Measurements from ENCODE around the gene MGARP.

Gene MGARP

DNA sequence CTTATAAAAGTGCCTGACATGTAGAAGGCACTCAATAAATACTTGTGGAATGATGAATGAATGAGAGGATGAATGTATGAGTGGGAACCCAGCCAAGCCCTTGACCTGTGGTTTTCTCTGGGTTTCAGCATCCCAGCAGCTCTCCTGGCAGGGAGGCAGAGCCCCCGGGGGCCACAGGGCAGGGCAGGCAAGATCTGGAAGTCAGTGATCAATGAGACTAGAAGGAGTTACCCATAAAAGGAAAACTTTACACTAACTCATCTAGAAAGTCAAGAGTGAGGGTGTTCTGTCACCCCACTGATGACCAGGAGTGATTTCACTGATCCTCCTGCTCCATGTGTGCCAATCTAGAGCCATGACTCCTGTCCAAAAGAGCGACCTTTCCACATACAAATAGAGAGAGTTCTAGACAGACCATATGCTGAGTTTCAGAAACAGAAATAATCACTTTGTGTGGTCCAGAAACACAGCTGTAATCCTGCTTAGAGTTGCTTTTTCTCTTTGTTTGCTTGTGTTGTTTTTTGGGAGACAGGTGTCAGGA is 37.4 kb downstream of the MGARP start:
- Mint-ChIP-seq H3K27me3 (no peaks in the 10 kb centered on the region), H3K27ac (no peak overlapping the region), H3K4me3 (no peak overlapping the region), H3K36me3 (ENCODE audit: low read depth) (no peaks in the 10 kb centered on the region), H3K4me1 (no peaks in the 10 kb centered on the region), H3K9me3 (peaks cover 10% of the 10 kb centered on the region)
- ATAC-seq (peak; percentile 33), DNase-seq (no peak)

DNA sequence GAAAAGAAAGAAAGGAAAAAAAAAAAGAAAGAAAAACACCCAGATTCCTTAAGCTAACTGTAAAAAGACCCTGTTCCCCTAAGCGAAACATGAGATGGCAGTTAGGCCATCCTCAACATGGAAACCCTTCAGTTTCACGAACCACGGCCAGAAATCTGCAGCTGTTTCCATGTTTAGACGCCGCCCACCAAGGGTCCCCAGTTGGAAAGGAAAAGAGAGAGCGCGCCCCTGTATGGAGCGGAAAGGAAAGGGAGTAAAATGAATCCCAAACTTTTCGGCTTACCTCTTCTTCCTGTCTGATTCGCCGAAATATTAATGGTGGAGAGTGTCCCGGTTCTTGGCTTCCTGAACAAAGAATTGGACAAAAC is 38.3 kb downstream of the MGARP start:
- H3K27me3 Mint-ChIP-seq: no peaks in the 10 kb centered on the region
- H3K4me3 Mint-ChIP-seq: no peak overlapping the region
- H3K36me3 Mint-ChIP-seq (ENCODE audit: low read depth): no peaks in the 10 kb centered on the region
- H3K27ac Mint-ChIP-seq: no peak overlapping the region
- no peaks in the 10 kb centered on the region for H3K4me1 Mint-ChIP-seq
- DNase-seq: no peak
- H3K9me3 Mint-ChIP-seq: peaks cover 10% of the 10 kb centered on the region
- ATAC-seq: no peak

DNA sequence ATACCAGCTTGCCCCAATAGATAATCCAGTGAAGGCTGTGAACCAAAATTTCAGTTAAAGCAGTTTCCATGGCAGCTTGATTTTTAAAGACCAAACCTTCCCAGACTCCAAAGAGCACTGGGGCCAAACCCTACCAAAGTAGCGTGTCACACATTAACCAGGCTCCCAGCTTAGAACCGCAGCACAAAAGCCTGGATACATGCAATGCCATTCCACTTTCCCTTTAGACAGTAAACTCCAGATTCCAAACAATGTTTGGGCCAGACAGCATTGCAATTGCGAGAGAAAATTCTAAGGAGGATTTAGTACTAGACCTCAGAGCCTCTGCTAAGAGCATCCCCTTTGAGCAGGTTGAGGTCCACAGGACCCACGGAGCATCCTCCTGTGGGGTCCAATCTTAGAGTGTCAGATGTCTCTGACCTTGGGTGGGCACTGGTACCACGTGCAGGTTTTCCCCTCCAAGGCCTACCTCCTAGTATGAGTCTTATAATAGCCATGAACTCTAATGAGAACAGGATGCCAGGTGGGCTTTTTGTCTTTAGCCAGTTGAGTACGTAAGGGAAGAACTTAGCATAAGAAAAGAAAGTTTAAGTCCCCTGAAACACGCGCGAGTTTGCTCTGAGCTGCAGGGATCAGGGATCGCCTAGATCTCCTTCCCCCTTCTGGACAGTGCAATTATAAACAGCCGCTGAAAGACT is 38.8 kb downstream of the MGARP start:
- peaks cover 10% of the 10 kb centered on the region for H3K9me3 Mint-ChIP-seq
- H3K36me3 Mint-ChIP-seq (ENCODE audit: low read depth): no peaks in the 10 kb centered on the region
- H3K27me3 Mint-ChIP-seq: no peaks in the 10 kb centered on the region
- DNase-seq (no peak), ATAC-seq (no peak)
- H3K4me1 Mint-ChIP-seq: no peaks in the 10 kb centered on the region
- no peak overlapping the region for H3K27ac Mint-ChIP-seq
- no peak overlapping the region for H3K4me3 Mint-ChIP-seq

DNA sequence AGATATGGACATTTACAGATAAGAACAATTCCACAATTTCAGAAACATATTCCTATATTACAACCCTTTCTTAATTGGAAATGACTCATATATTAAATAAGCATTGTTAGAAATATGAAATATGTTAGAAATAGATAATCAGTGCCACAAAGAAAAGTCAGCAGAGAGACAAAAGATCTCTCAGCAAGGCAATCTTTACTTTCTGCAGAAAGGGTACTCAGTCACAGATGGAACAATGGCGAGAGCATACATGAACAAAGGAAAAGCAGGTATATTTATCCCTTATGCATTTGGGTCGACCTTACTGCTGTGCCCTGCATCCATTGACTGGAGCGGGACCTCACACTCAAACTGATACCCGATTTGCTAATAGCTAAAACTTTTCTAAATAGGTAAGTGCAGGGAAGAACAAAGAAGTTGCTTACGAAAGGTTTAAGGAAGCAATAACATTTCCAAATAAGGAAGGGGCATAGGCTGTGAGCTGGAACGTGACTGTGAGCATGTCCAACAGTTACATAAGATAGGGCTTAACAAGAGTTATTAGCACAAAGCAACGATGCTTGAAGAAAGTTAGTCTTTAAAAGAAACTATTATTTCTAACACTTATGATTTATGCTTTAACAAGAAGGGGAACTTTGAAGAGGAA is 40.8 kb downstream of the MGARP start:
- H3K9me3 Mint-ChIP-seq: peaks cover 10% of the 10 kb centered on the region
- no peak overlapping the region for H3K4me3 Mint-ChIP-seq
- H3K27me3 Mint-ChIP-seq: no peaks in the 10 kb centered on the region
- ATAC-seq (no peak), DNase-seq (no peak)
- no peaks in the 10 kb centered on the region for H3K4me1 Mint-ChIP-seq
- H3K36me3 Mint-ChIP-seq (ENCODE audit: low read depth): no peaks in the 10 kb centered on the region
- no peak overlapping the region for H3K27ac Mint-ChIP-seq

DNA sequence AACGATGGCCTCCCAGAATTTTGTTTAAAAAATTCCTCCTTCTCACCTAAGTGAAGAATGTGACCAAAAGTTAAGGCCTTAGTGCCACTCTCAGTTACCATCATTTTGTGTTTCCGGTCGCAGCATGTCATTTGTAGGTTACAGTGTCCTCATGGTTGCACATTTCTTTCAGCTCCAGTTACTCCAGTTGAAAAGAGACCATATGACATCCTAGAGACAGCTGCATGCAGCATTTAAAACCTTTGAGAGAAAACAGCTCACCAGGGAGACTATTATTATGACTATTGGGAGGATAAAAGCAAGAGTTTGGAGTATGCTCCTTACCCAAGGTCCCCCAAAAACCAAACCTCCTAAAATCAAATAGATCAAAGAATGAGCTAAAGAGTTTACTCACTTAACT is 45.8 kb downstream of the MGARP start:
- no peak overlapping the region for H3K27ac Mint-ChIP-seq
- no peak overlapping the region for H3K4me3 Mint-ChIP-seq
- DNase-seq (no peak), ATAC-seq (no peak)
- no peaks in the 10 kb centered on the region for H3K36me3 Mint-ChIP-seq (ENCODE audit: low read depth)
- no peaks in the 10 kb centered on the region for H3K4me1 Mint-ChIP-seq
- H3K9me3 Mint-ChIP-seq: peaks cover 7% of the 10 kb centered on the region
- no peaks in the 10 kb centered on the region for H3K27me3 Mint-ChIP-seq

DNA sequence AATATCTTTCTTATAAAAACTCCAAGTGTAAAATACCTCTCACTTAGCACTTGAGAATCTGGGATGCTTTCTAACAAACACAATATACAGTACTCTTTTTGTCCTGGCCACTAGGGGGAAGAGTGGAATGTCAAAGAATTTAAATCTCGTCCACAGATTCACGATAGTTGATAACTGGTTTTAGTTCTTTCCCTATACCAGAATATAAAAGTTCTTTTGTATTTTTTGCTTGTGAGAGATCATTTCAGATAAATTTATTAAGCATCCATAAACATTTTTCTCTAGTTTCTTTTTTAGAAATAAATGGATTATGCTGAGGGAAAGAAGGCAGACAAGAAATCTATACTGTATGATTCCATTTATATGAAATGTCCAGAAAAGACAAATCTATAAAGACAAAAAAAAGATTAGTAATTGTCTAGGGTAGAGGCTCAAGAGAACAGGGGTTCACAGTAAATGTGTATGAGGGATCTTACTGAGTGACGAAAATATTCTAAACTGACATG is 50.4 kb downstream of the MGARP start:
- Mint-ChIP-seq H3K4me3 (no peak overlapping the region), H3K9me3 (no peaks in the 10 kb centered on the region), H3K36me3 (ENCODE audit: low read depth) (no peaks in the 10 kb centered on the region), H3K27ac (no peak overlapping the region), H3K27me3 (no peaks in the 10 kb centered on the region), H3K4me1 (no peaks in the 10 kb centered on the region)
- peak; percentile 63 for ATAC-seq
- no peak for DNase-seq

DNA sequence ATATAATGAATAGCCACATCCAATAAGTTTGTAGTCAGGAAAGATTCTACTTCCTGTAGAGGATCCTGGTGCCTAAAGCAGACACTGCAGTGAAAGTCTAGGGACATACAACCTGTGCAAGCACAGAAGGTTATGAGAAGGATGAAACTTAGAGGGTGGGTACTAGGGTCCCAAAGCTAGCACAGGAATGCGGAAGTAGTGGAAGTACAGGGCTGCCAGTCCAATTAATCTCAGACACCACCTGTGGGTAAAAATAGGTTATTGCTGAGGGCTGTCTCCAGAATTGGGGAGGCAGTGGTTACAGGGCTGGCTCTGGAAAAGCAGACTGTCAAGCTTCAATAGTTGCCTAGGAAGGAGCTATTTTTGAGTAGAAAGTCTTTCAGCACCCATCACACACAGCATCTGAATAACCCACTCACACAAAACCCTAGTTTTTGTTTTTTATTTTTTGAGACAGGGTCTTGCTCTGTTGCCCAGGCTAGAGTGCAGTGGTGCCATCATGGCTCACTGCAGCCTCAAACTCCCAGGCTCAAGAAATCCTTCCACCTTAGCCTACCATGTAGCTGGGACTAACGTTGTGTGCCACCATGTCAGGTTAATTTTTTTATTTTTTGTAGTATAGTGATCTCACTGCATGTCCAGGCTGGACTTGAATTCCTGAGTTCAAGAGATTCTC is 52.2 kb downstream of the MGARP start:
- Mint-ChIP-seq H3K9me3 (no peaks in the 10 kb centered on the region), H3K36me3 (ENCODE audit: low read depth) (no peaks in the 10 kb centered on the region), H3K4me1 (peaks cover 12% of the 10 kb centered on the region), H3K27ac (no peak overlapping the region), H3K27me3 (no peaks in the 10 kb centered on the region), H3K4me3 (no peak overlapping the region)
- ATAC-seq (no peak), DNase-seq (no peak)

DNA sequence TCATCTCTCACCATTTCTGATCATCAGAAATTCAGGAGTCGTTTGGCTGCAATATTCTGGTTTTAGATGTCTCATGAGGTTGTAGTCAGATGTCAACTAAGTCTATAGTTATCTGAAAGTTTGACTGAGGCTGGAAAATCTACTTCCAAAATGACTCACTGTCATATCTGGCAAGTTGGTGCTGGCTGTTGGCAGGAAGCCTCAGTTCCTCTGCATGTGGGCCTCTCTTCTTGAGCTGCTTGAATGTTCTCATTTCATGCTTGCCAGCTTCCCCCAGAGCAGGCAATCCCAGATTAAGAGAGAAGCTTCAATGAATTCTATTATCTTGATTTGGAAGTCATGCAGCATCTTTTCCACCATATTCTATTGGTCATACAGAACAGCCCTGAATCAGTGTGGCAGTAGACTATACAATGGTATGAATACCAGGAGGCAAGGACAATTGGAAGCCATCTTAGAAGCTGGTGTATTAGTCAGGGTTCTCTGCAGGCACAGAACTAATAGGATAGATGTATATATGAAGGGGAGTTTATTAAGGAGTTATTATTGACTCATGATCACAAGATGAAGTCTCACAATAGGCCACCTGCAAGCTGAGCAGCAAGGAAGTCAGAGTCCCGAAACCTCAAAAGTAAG is 56.2 kb downstream of the MGARP start:
- DNase-seq (no peak), ATAC-seq (peak; percentile 82)
- no peak overlapping the region for H3K27ac Mint-ChIP-seq
- H3K9me3 Mint-ChIP-seq: no peaks in the 10 kb centered on the region
- H3K4me1 Mint-ChIP-seq: peaks cover 12% of the 10 kb centered on the region
- no peak overlapping the region for H3K4me3 Mint-ChIP-seq
- no peaks in the 10 kb centered on the region for H3K27me3 Mint-ChIP-seq
- no peaks in the 10 kb centered on the region for H3K36me3 Mint-ChIP-seq (ENCODE audit: low read depth)

DNA sequence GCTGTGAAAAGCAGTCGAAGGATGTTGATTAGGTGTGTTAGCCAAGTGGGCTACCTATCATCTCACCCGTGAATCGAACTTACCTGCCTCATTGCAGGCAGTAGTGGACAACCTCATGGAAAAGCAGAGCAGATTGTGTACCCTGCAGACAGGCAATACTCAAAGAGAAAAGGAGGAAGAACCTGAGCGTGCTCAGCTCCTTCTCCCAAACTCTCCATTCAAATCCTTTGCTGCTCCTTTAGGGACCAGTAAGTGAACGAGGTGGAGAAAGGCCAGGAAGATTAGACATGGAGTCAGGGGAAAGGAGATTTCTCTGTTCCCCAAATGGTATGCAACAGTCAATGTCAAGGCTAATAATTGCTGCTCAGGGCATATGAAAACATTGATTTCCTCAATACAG is 57.8 kb downstream of the MGARP start:
- H3K9me3 Mint-ChIP-seq: no peaks in the 10 kb centered on the region
- no peak for DNase-seq
- H3K36me3 Mint-ChIP-seq (ENCODE audit: low read depth): no peaks in the 10 kb centered on the region
- H3K4me1 Mint-ChIP-seq: peaks cover 12% of the 10 kb centered on the region
- no peak for ATAC-seq
- H3K4me3 Mint-ChIP-seq: no peak overlapping the region
- no peak overlapping the region for H3K27ac Mint-ChIP-seq
- H3K27me3 Mint-ChIP-seq: no peaks in the 10 kb centered on the region

DNA sequence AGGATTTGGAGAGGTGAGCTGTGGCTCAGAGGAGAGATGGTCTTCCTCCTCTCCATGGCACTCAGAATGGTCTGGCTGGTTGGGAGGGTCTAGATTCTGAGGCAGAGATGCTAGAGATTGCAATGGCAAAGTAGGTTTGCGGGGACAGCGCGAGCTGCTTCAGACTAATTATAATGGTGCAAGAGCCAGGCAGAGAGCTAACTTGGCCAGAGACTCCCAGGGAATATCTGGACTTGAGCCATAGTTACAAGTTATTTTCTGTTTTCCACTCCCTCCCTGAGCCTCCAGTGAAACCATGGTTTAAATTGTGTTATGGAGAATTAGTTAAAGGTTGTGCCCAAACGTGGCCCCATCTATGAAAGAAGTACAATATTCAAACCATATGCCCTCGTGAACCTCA is 58.3 kb downstream of the MGARP start:
- no peaks in the 10 kb centered on the region for H3K27me3 Mint-ChIP-seq
- H3K9me3 Mint-ChIP-seq: no peaks in the 10 kb centered on the region
- DNase-seq (no peak), ATAC-seq (no peak)
- H3K27ac Mint-ChIP-seq: no peak overlapping the region
- H3K4me1 Mint-ChIP-seq: peaks cover 12% of the 10 kb centered on the region
- H3K36me3 Mint-ChIP-seq (ENCODE audit: low read depth): no peaks in the 10 kb centered on the region
- H3K4me3 Mint-ChIP-seq: no peak overlapping the region

DNA sequence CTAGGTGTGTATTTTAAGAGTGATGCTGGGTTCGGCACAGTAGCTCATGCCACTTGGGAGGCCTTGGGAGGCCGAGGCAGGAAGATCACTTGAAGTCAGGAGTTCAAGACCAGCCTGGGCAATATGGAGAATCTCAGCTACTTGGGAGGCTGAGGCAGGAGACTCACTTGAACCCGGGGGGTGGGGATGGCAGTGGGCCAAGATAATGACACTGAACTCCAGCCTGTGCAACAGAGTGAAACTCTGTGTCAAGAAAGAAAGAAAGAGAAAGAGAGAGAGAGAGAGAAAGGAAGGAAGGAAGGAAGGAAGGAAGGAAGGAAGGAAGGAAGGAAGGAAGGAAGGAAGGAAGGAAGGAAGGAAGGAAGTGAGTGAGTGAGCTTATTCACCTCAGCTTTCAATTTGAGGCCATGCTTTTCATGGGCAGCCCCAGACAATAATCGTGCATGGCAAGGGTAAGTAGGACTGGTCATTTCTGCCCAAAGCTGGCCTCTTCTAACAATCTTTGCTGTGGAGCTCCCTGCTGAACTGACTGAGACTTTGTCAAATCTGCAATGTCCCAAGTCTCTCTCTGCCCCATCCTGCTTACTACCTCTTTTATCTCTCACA is 60.5 kb downstream of the MGARP start:
- Mint-ChIP-seq H3K27me3 (no peaks in the 10 kb centered on the region), H3K4me3 (no peak overlapping the region), H3K4me1 (peaks cover 12% of the 10 kb centered on the region), H3K36me3 (ENCODE audit: low read depth) (no peaks in the 10 kb centered on the region), H3K27ac (no peak overlapping the region), H3K9me3 (no peaks in the 10 kb centered on the region)
- ATAC-seq: no peak
- DNase-seq: no peak

All from activated naive CD8-positive, alpha-beta T cell treated with anti-CD3 and anti-CD28 coated beads, Interleukin-2, amount 50 U/mL, for 24 hours (primary cell).